OCI-LY3 (cell line): ENCODE measurements around the gene KLHL29.

Source experiments
- CTCF ChIP-seq: fragments of 200-600, 300-600 bp; sonication (generic); IDR thresholded peaks from 2 replicates; pipeline ENCODE4 v1.5.1; 2014; ENCODE audit warnings: antibody characterized with exemption, low read length, low read depth
- EZH2phosphoT487 ChIP-seq: fragments of 200-600 bp; shearing (Covaris generic); IDR thresholded peaks from 2 replicates; pipeline ENCODE4 v1.6.1; 2018; ENCODE audit warnings: antibody characterized with exemption, mixed run types, low read depth

DNA sequence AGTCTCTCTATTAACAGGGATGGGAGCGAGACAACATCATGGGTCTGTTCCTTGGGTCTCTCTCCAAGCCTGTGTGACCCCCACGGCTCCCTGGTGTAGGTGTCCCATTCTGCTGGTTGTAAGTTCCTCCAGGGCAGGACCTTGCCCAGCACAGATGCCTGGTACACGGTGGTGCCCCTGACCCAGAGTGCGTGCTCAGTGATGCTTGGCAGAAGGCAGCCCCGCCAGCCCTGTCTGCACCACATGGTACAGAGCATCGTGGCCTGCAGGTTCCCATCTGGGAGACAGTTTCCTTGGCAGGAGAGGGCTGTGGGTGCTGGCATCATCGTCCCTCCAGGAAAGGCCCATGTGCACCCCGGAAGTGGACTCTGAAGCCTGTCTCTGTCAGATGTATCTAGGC lies 249.0 kb downstream of the KLHL29 start:
- no peak for TF ChIP-seq CTCF
- no peak for TF ChIP-seq EZH2phosphoT487
